Heart left ventricle (tissue), 16 donors: ENCODE measurements around the gene IGIP. TPM values are rescaled to one million over a fixed set of nuclear protein-coding genes. Genes with fewer than 3 reads are reported as not detected.
A peak's percentile ranks its signal among the peaks of the same experiment; 100 is the strongest.

ENCODE experiments used
- ATAC-seq, 4 donors: fragments of 200-7000 bp; cut with Tn5 transposase; one replicate each; pipeline ENCODE4 v1.9.1; 2020 to 2022; ENCODE audit warnings: moderate library complexity in 4 of 4, mild to moderate bottlenecking in 3 of 4, moderate number of reproducible peaks in 1 of 4
- DNase-seq, 5 donors: peaks; one replicate each; pipeline ENCODE4 v3.0.0-alpha.2; 2020
- H3K27ac ChIP-seq, 12 donors: fragments of 200-600 bp; sonication (generic) in 4 of 12; one replicate each; pipeline versions ENCODE4 v1.5.0 to v1.8.0; 2016 to 2022; ENCODE audit warnings: mild to moderate bottlenecking in 2 of 12
- H3K27me3 ChIP-seq, 9 donors: fragments of 200-600 bp; sonication (generic) in 2 of 9; one replicate each; pipeline versions ENCODE4 v1.5.1 to v1.8.0; 2016 to 2022; ENCODE audit warnings: mild to moderate bottlenecking in 3 of 9
- H3K36me3 ChIP-seq, 9 donors: fragments of 200-600 bp; sonication (generic) in 2 of 9; one replicate each; pipeline versions ENCODE4 v1.5.0 to v1.8.0; 2018 to 2022; ENCODE audit warnings: mild to moderate bottlenecking in 2 of 9
- H3K4me1 ChIP-seq, 12 donors: fragments of 200-600 bp; sonication (generic) in 4 of 12; one replicate each; pipeline versions ENCODE4 v1.5.0 to v1.8.0; 2016 to 2022; ENCODE audit warnings: mild to moderate bottlenecking in 3 of 12
- H3K4me3 ChIP-seq, 12 donors: fragments of 200-600 bp; sonication (generic) in 4 of 12; one replicate each; pipeline versions ENCODE4 v1.5.0 to v1.8.0; 2017 to 2022; ENCODE audit warnings: mild to moderate bottlenecking in 9 of 12, moderate library complexity in 4 of 12
- H3K9me3 ChIP-seq, 12 donors: fragments of 200-600 bp; sonication (generic) in 4 of 12; one replicate each; pipeline versions ENCODE4 v1.5.0 to v1.8.0; 2016 to 2022; ENCODE audit warnings: mild to moderate bottlenecking in 1 of 12
- CTCF ChIP-seq, 12 donors: fragments of 200-600 bp; sonication (generic) in 4 of 12; IDR thresholded peaks; one replicate each; pipeline versions ENCODE4 v1.5.0 to v1.8.0; 2018 to 2022; ENCODE audit warnings: antibody characterized with exemption in 12 of 12, mild to moderate bottlenecking in 5 of 12
- POLR2A ChIP-seq, 2 donors: fragments of 450-650 bp; IDR thresholded peaks; one replicate each; pipeline ENCODE4 v1.6.1; 2017; ENCODE audit warnings: antibody characterized with exemption in 2 of 2, mild to moderate bottlenecking in 2 of 2, moderate library complexity in 2 of 2
- WGBS, 4 donors: extraction: QIAGEN DNeasy Blood & Tissue Kit in 2 of 4; methylation state at CpG; one replicate each; pipeline versions ENCODE4 v1.1.5 to v1.1.7; 2013 to 2018; 5-methylcytosine and 5-hydroxymethylcytosine counted together
- intact Hi-C, 10 donors: fragments of 100-400 bp; cut with DNase I; formaldehyde crosslinking; loops; one replicate each; pipeline versions ENCODE4 v1.11.1 to v1.14.2; 2022
- polyA plus RNA-seq, 2 donors: library from polyadenylated mRNA; stranded (reverse); fragments of 200-250 nt; gene quantifications; one replicate each; pipeline ENCODE4 v1.2.3, GENCODE V29; 2013
- total RNA-seq, 9 donors: library from RNA; depleted of rRNA in 2 of 9; stranded (reverse); fragments of >200 nt in 2 of 9; fragmentation: NEBNext Ultra II Directional in 3 of 9; extraction: Animal tissue kit (Norgen Biotek cat#: 25700) in 3 of 9; gene quantifications; one replicate each; pipeline versions ENCODE4 v1.1.0 to v1.2.4, GENCODE V29; 2016 to 2023
- donor health status: ischemic (EF 13 %, LVEDD 7.1; RV severe dilation, severe dysfunction).
- donor health status: healthy with polysubstance abuse.
- donor health status: DM: no; HTN: yes; CAD: no.
- donor health status: DM: no; HTN: no; CAD: no.
- donor health status: ischemic (EF 25% LVEDD 6.9; RV normal size, moderate dysfunction).
- donor health status: ischemic (EF 25% LVEDD 5.7; RV mildly dilated, moderate dysfunction).
- donor health status: healthy.
- donor health status: DM: yes; HTN: yes; CAD: no.
- donor health status: ischemic (EF 35%, LVEDD 5.7; RV mildly dilated, moderate dysfunction).
- donor health status: nonischemic (EF 11% LVEDD 7.7; RV severe dilation, severe dysfunction).
- donor health status: DM: yes; HTN: yes; CAD: no.
- donor health status: PGD.
- donor health status: ischemic (EF 29% LVEDD 5.4; RV normal size, mild dysfunction).
- donor health status: nonischemic (EF 23%, LVEDD 6.1; RV moderate dilation, normal function).

Gene IGIP
- total and polyA plus RNA-seq, 11 donors: 5.8 to 18.3 (median 10.5) TPM

DNA sequence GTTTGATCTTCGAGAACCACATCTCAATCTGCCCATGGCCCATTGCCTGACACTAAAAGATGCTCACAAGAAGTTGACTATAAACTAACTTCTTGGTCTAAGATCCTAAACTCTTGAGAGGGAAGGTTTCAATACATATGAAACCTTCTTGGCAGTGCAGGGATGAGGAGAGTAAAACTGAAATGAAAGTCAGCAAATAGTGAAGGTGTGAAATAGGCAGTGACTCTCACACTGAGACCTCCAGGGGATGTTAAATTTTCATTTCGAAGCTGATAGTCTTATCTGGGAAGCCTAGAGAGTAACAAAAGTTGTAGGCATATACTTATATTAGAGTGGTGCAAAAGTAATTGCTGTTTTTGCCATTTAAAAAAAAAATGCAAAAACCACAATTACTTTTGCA, 48.3 kb downstream of the IGIP start:
- intact Hi-C loops: loop anchor here in 6 of 10 donors (1.0 to 5.0 kb wide), 7 partner anchors 67 to 183 kb away; partner anchors contain the start of gene HBEGF (in 3 of the 6)
- H3K27ac ChIP-seq: peak overlapping the region in 5 of 12 donors; percentile 95 to 100 (median 98)
- peaks cover 0 to 42% (median 26%) of the 10 kb centered on the region in 12 donors for H3K4me1 ChIP-seq
- H3K4me3 ChIP-seq: peak overlapping the region in 1 of 12 donors; percentile 95
- no peaks in the 10 kb centered on the region for H3K36me3 ChIP-seq
- TF ChIP-seq CTCF (IDR thresholded peaks at IDR 0.05) (no peak), POLR2A (IDR thresholded peaks at IDR 0.05) (no peak)
- H3K9me3 ChIP-seq: no peaks in the 10 kb centered on the region
- no peaks in the 10 kb centered on the region for H3K27me3 ChIP-seq
- ATAC-seq (no peak), DNase-seq (no peak)
- 83 to 92% (median 86%) methylated on average over 2 of the region's 2 CpGs for WGBS, 4 donors

DNA sequence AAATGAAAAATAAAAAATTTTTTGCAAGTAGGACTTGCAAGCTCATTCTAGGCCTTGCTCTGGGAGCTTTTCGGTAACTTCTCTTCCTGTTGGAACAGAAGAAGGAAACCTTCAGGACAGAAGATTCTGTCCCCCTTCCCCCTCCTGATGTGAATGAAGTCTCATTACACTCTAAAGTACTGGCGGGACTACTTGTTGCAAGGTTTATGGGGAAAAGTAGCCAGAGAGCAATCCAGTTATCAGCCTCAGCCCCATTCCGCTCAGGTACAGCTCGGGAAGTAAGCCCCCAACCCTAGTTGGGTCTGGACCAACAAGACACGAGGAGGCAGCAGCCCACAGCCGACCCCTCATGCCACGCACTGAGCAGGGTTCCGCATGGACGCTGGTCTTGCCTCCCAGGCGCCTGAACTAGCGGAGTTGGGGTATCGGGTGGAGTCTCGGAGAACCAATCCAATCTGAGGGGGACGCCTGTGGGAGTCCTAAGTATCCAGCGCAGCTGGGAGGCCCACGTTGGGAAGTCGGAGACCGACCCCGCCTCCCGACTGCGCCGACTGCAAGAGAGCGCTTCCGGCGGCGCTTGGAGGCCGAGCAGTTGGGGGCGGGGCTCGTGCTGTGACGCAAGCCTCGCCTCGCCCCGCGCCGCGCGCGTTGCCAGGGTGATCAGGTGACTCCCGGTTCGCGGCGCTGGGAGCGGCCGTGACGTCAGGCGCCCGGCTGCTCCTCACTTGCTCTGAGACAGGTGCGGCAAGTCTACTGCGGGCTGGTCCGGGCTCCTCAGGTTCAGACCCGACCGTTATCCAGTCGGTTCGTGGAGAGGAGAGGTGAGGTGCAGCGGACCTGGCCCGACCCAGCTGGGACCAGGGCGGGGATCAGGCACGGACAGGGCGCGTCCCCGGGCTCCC, 49.0 kb downstream of the IGIP start, which contains the start of gene CYSTM1:
Gene CYSTM1, plus strand, starts transcription at position 724 of the 902 bp plus-strand sequence. CDS start 19,278 bp downstream, outside the sequence.
- peak in 1 of 2 donors; percentile 91 for TF ChIP-seq POLR2A (IDR thresholded peaks at IDR 0.05)
- peak in 1 of 12 donors; percentile 15 for TF ChIP-seq CTCF (IDR thresholded peaks at IDR 0.05)
- DNase-seq: peak; percentile 96 to 98 (median 98)
- H3K4me3 ChIP-seq: peak within 1 kb of the TSS; percentile 78 to 100 (median 92)
- no peaks in the 10 kb centered on the region for H3K27me3 ChIP-seq
- WGBS, 4 donors: 2 to 10% (median 2%) methylated on average over 21 to 61 of the region's 61 CpGs
- H3K9me3 ChIP-seq: no peaks in the 10 kb centered on the region
- ATAC-seq: peak; percentile 89 to 96 (median 94)
- peak within 1 kb of the TSS; percentile 86 to 100 (median 98) for H3K27ac ChIP-seq
- H3K36me3 ChIP-seq: no peaks in the 10 kb centered on the region
- peaks cover 0 to 42% (median 26%) of the 10 kb centered on the region in 12 donors for H3K4me1 ChIP-seq
- intact Hi-C loops: loop anchor here in 9 of 10 donors (1.0 to 5.0 kb wide), 9 partner anchors 63 to 182 kb away; partner anchors contain the start of gene HBEGF (in 4 of the 9)

GRCh38 chr5:140175367-140176030, 49.8 kb downstream of the IGIP start:
- ATAC-seq (peak; percentile 37 to 68 (median 65)), DNase-seq (peak; percentile 82 to 92 (median 86))
- 0 to 1% (median 0%) methylated on average over 28 to 58 of the region's 58 CpGs for WGBS, 4 donors
- Histone ChIP-seq H3K27me3 (no peaks in the 10 kb centered on the region), H3K4me3 (peak overlapping the region; percentile 78 to 100 (median 92)), H3K36me3 (no peaks in the 10 kb centered on the region), H3K4me1 (peaks cover 0 to 49% (median 34%) of the 10 kb centered on the region in 12 donors), H3K27ac (peak overlapping the region; percentile 86 to 100 (median 98)), H3K9me3 (no peaks in the 10 kb centered on the region)
- TF ChIP-seq CTCF (IDR thresholded peaks at IDR 0.05): peak in 8 of 12 donors; percentile 12 to 46 (median 24)
- TF ChIP-seq POLR2A (IDR thresholded peaks at IDR 0.05): no peak
- intact Hi-C loops: loop anchor here in 8 of 10 donors (1.0 to 5.0 kb wide), 7 partner anchors 62 to 181 kb away; partner anchors contain the start of gene HBEGF (in 2 of the 8)
